ENCODE measurements around the gene NEURL1.

GRCh38 chr10:103481974-103482531, 11.5 kb upstream of the NEURL1 start:
- no peak for TF ChIP-seq EZH2 (IDR thresholded peaks at IDR 0.05; ENCODE audit: low read depth)
- peak; percentile 70 for TF ChIP-seq CTCF (conservative IDR thresholded peaks at IDR 0.05)
